Activated CD4-positive, alpha-beta T cell treated with anti-CD3 and anti-CD28 coated beads, Interleukin-2, amount 10 ng/mL, durations not matched to agents 24 days and 14 days (primary cell): ENCODE data around the gene PPP3R1. TPM values are rescaled to one million over a fixed set of nuclear protein-coding genes. Genes with fewer than 3 reads are reported as not detected.
A peak's percentile ranks its signal among the peaks of the same experiment; 100 is the strongest.

Experiments
- DNase-seq: peaks from one replicate; pipeline ENCODE4 v3.0.0; 2022
- H3K27ac Mint-ChIP-seq: one replicate; pipeline ENCODE4 v1.8.0; 2022; ENCODE audit warnings: mild to moderate bottlenecking, mixed read lengths
- H3K27me3 Mint-ChIP-seq: one replicate; pipeline ENCODE4 v1.8.0; 2022; ENCODE audit warnings: mixed read lengths
- H3K36me3 Mint-ChIP-seq: one replicate; pipeline ENCODE4 v1.8.0; 2022; ENCODE audit warnings: low read depth, mild to moderate bottlenecking, mixed read lengths
- H3K4me1 Mint-ChIP-seq: one replicate; pipeline ENCODE4 v1.8.0; 2021; ENCODE audit warnings: mixed read lengths
- H3K4me3 Mint-ChIP-seq: one replicate; pipeline ENCODE4 v1.8.0; 2022; ENCODE audit warnings: mild to moderate bottlenecking, moderate library complexity, mixed read lengths
- H3K9me3 Mint-ChIP-seq: one replicate; pipeline ENCODE4 v1.8.0; 2021; ENCODE audit warnings: mixed read lengths
- intact Hi-C: fragments of 100-400 bp; cut with micrococcal nuclease; formaldehyde crosslinking; loops from one replicate; pipeline ENCODE4 v1.15.1; 2023
- total RNA-seq: library from RNA; stranded (reverse); gene quantifications from 2 replicates; pipeline ENCODE4 v1.2.3, GENCODE V29; 2022

The PPP3R1 gene
- total RNA-seq, 1 donor from 2014 or later, result 83.8 TPM

DNA sequence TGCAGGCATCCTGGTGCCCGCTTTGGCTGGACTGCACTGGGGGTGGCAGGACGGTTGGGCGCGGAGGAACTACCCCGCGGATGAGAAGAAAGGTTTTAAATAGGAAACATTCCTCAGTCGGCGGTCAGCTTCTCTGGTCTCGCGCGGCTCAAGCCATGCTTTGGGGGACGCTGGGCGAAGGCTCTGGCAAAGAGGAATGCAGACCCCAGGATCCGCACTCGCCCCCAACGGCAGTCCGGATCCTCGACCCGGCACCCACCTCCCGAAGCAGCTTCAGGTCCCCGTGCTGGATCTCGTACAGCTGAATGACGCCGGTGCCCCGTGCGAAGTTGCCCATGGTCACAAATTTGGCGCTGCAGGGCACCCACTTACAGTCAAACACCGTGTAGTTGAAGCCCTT is 95.3 kb downstream of the PPP3R1 start:
- no peaks in the 10 kb centered on the region for H3K9me3 Mint-ChIP-seq
- H3K4me1 Mint-ChIP-seq, result peaks cover 29% of the 10 kb centered on the region
- no peaks in the 10 kb centered on the region for H3K27me3 Mint-ChIP-seq
- no peak for DNase-seq
- H3K4me3 Mint-ChIP-seq, result peak overlapping the region; percentile 98
- intact Hi-C loops, result loop anchor here (1.0 to 10.0 kb wide), 7 partner anchors 34 to 752 kb away; partner anchors contain the start of genes APLF, C1D and FBXO48
- H3K27ac Mint-ChIP-seq, result peak overlapping the region; percentile 99
- peaks cover 30% of the 10 kb centered on the region for H3K36me3 Mint-ChIP-seq

DNA sequence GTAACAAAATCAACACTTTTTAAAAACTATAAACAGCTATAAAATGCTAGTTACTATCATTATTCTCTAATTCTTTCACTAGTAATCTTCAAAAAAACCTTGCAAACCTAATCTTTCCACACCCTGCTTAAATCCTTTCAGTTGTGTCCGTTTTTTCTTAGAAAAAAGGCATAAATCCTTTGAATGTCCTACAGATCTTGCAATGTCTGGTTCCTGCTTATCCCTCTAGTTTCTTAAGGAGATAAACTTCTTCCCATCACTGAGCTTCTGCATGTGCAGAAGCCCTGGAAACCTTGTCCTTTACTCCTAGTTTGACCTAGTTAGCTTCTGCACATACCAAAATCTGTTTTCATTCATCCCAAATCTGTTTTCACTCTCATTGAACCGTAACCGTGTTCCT is 95.9 kb downstream of the PPP3R1 start:
- Mint-ChIP-seq H3K27ac (peak overlapping the region; percentile 99), H3K27me3 (no peaks in the 10 kb centered on the region), H3K4me1 (peaks cover 33% of the 10 kb centered on the region), H3K36me3 (peaks cover 24% of the 10 kb centered on the region), H3K4me3 (peak overlapping the region; percentile 98), H3K9me3 (no peaks in the 10 kb centered on the region)
- intact Hi-C loops, result loop anchor here (2.0 to 10.0 kb wide), 3 partner anchors 34 to 752 kb away; no protein-coding TSS in a partner anchor
- DNase-seq, result no peak

- intact Hi-C loops, result loop anchor here (2.0 to 10.0 kb wide), 3 partner anchors 33 to 753 kb away; no protein-coding TSS in a partner anchor
- peak overlapping the region; percentile 49 for H3K4me3 Mint-ChIP-seq
- DNase-seq, result no peak
- no peak overlapping the region for H3K27ac Mint-ChIP-seq
- no peaks in the 10 kb centered on the region for H3K9me3 Mint-ChIP-seq
- H3K4me1 Mint-ChIP-seq, result peaks cover 38% of the 10 kb centered on the region
- no peaks in the 10 kb centered on the region for H3K27me3 Mint-ChIP-seq
- H3K36me3 Mint-ChIP-seq, result peaks cover 16% of the 10 kb centered on the region
Observed at GRCh38 chr2:68155618-68156017, 96.7 kb downstream of the PPP3R1 start.

DNA sequence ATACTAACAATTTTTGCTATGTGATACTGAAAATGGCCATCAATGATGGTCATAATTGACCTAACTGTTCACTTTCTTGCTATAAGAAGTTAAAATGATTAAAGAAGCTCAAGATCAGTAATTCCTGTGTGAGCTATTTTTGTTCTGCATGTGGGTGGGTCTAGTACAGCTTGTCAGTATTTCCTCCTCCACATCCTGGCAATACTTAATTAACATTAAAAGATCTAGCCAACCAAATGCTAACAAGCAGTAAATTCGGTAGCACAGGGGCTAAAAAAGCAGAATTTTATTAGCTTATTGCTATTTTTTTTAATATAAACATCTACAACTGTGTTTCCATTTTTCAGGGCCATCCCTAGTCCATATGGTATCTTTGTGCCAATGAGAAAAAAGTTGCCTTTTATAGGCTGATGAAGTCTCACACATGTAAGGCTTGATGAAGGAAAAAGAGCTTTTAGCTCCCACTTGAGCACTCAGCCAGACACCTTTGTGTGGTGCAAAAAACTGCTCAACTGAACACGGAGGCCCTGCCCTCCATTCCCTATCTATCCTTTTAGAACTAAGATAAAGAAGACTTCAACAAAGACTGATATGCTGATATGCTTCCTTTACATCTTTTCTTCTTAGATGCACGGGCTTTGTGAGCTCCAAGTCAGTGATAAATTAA is 99.5 kb downstream of the PPP3R1 start:
- no peaks in the 10 kb centered on the region for H3K9me3 Mint-ChIP-seq
- intact Hi-C loops, result loop anchor here (10.0 kb wide), 1 partner anchor 292 kb away; no protein-coding TSS in a partner anchor
- H3K4me1 Mint-ChIP-seq, result peaks cover 32% of the 10 kb centered on the region
- peak overlapping the region; percentile 57 for H3K4me3 Mint-ChIP-seq
- DNase-seq, result no peak
- H3K36me3 Mint-ChIP-seq, result peaks cover 4% of the 10 kb centered on the region
- H3K27ac Mint-ChIP-seq, result peak overlapping the region; percentile 75
- H3K27me3 Mint-ChIP-seq, result no peaks in the 10 kb centered on the region

DNA sequence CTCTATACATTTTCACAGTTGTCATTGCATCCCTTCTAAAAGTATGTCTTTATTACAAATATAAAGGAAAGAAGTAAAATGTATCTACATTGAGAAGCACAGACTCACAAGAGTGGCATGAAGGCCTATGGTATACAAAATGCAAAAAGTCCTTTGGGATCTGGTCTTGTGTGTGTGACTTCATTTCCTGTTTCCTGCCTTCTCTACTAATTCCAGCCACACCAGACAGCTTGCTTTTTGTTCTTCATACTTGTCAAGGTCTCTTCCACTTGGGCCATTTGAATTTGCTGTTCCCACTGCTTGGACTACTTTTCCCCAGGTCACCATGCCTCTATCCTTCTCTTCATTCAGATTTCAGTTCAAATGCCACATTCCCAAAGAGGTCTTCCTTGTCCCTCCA is 101.3 kb downstream of the PPP3R1 start:
- Mint-ChIP-seq H3K9me3 (no peaks in the 10 kb centered on the region), H3K27me3 (no peaks in the 10 kb centered on the region), H3K36me3 (peaks cover 2% of the 10 kb centered on the region), H3K4me3 (no peak overlapping the region), H3K27ac (peak overlapping the region; percentile 4), H3K4me1 (peaks cover 22% of the 10 kb centered on the region)
- intact Hi-C loops, result loop anchor here (10.0 kb wide), 1 partner anchor 294 kb away; no protein-coding TSS in a partner anchor
- no peak for DNase-seq

DNA sequence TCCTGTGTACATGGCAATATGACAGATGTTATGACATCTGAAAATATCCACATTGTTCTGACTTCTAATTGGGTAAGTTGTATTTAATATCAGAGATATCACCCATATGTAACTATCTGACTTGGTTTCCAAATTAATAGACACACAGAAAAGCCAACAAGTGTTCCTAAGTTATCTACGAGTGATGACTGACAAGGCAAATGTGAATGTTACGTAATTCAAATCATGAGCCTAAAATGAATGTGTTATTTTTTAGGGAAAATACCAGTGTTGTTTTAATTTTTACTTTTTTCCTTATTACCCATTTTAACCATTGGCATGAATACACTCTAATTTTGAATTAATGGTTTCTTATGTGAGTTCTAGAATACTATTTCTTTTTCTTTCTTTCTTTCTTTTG is 110.5 kb downstream of the PPP3R1 start:
- H3K36me3 Mint-ChIP-seq, result peaks cover 19% of the 10 kb centered on the region

DNA sequence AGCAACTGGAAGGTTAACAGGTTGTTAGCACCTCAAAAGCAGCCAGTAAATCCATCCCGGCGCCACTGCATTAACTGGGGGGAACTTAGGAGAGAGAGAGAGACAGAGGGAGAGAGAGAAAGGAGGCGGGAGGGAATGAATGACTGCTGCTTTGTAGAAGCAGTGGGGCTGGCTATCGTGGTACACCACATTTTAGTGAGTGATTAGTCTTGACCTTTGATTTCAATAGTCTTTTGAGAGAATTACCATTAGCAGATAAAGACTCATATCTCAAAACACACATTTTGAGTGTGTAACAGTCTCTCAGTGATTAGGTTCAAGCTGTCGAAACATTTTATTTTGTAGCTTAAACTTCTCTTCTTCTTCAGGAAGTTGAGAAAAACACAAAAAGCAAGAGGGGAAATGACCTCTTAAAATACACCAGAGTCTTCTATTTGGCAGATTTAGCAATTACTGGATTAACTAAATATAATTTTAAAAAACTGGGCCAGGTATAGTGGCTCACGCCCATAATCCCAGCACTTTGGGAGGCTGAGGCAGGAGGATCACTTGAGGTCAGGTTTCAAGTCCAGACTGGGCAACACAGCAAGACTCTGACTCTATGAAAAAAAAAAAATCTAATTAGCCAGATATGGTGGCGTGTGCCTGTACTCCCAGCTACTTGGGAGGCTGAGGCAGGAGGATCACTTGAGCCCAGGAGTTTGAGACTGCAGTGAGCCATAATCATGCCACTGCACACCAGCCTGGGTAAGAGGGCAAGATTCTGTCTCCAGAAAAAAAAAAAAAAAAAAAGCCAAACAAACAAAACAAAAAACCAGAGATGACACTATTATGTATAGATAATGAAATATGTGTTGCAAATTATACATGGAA is 116.6 kb downstream of the PPP3R1 start:
- Mint-ChIP-seq H3K36me3 (peaks cover 17% of the 10 kb centered on the region), H3K27ac (no peak overlapping the region), H3K4me3 (no peak overlapping the region), H3K9me3 (no peaks in the 10 kb centered on the region), H3K4me1 (no peaks in the 10 kb centered on the region), H3K27me3 (no peaks in the 10 kb centered on the region)
- intact Hi-C loops, result no loop called here
- DNase-seq, result no peak

More for the DNA sequence above, 110.5 kb downstream of the PPP3R1 start:
- H3K4me1 Mint-ChIP-seq, result no peaks in the 10 kb centered on the region
- no peaks in the 10 kb centered on the region for H3K27me3 Mint-ChIP-seq
- no peak overlapping the region for H3K27ac Mint-ChIP-seq
- no peak for DNase-seq
- no peak overlapping the region for H3K4me3 Mint-ChIP-seq
- H3K9me3 Mint-ChIP-seq, result no peaks in the 10 kb centered on the region
- intact Hi-C loops, result no loop called here

DNA sequence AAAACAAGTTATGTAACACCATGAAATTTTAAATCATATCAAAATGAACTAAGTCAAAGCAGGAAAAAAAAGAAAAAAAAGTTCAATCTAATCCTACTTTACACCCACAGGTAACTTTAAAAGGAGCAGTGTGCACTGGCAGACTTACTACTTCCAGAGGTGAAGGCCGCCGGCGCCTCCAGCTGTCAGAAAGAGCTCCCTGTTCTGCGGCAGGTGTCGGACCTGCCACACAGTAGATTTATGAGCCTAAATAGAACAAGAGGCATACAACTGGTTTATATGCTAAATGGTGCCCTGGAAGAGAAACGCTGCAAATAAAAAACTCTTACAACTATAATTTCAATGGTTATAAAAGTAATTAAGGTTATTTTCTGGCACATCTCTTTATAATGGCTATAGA is 117.8 kb downstream of the PPP3R1 start:
- H3K36me3 Mint-ChIP-seq, result peaks cover 15% of the 10 kb centered on the region

GRCh38 chr2:68134120-68134519 is 118.2 kb downstream of the PPP3R1 start:
- no peaks in the 10 kb centered on the region for H3K9me3 Mint-ChIP-seq
- no peak overlapping the region for H3K4me3 Mint-ChIP-seq
- no peak for DNase-seq
- no peak overlapping the region for H3K27ac Mint-ChIP-seq
- peaks cover 14% of the 10 kb centered on the region for H3K36me3 Mint-ChIP-seq
- no peaks in the 10 kb centered on the region for H3K27me3 Mint-ChIP-seq
- intact Hi-C loops, result no loop called here
- H3K4me1 Mint-ChIP-seq, result no peaks in the 10 kb centered on the region

More for the DNA sequence above, 117.8 kb downstream of the PPP3R1 start:
- intact Hi-C loops, result no loop called here
- no peak for DNase-seq
- Mint-ChIP-seq H3K27me3 (no peaks in the 10 kb centered on the region), H3K4me1 (no peaks in the 10 kb centered on the region), H3K4me3 (no peak overlapping the region), H3K9me3 (no peaks in the 10 kb centered on the region), H3K27ac (no peak overlapping the region)

Other genes starting within 250 kb of the PPP3R1 start
- 28.9 and 33.7 TPM in 2 replicates for gene C1D, start 189.5 kb downstream of the PPP3R1 start, total RNA-seq
- 35.4 and 38.4 TPM in 2 replicates for gene PNO1, start 94.6 kb downstream of the PPP3R1 start, total RNA-seq
- gene CNRIP1, start 67.4 kb upstream of the PPP3R1 start, total RNA-seq, result not detected in 2 replicates
- gene PLEK, start 112.8 kb upstream of the PPP3R1 start, total RNA-seq, result 0.26 and 0.62 TPM in 2 replicates
- gene FBXO48, start 214.8 kb upstream of the PPP3R1 start, total RNA-seq, result 1.2 TPM in 2 replicates
- 2.0 and 2.1 TPM in 2 replicates for gene APLF, start 215.1 kb upstream of the PPP3R1 start, total RNA-seq